IPS-NIHi7 (cell line): ENCODE results near the gene KRT86.
"Not testable (repeated sequence)": the region's sequence is repeated elsewhere in the genome, so short reads cannot be mapped to it uniquely, and the experiment has no call there.

ENCODE experiments used
- DNase-seq: peaks from one replicate; pipeline ENCODE4 v3.0.0; 2012; ENCODE audit warnings: mixed read lengths; ENCODE audit errors: extremely low spot score

The KRT86 gene

DNA sequence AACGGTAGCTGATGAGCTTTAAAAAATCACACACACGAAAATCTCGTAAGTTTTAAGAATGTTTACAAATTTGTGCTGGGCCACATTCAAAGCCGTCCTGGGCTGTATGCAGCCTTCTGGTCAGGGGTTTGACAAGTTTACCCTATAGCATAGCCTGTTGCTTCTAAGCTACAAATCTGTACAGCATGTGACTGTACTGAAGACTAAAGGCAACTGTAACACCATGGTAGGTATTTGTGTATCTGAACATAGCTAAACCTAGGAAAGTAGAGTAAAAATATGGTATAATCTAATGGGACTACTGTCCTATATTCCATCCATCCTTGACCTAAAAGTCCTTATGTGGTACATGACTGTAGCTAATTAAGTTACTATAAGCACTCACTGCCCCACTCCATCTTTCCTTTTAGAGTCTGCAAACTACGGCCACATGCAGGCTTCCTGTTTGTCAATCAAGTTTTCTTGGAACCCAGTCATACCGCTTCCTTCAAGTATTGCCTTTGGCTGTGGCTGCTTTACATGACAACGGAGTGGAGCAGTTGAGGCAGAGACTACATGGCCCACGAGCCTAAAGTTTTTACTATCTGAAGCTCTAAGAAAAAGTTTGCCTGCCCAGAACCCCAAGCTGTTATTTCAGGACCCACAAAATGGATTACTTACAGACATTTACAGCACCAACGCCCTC is 22.9 kb upstream of the KRT86 start:
- DNase-seq: no peak

DNA sequence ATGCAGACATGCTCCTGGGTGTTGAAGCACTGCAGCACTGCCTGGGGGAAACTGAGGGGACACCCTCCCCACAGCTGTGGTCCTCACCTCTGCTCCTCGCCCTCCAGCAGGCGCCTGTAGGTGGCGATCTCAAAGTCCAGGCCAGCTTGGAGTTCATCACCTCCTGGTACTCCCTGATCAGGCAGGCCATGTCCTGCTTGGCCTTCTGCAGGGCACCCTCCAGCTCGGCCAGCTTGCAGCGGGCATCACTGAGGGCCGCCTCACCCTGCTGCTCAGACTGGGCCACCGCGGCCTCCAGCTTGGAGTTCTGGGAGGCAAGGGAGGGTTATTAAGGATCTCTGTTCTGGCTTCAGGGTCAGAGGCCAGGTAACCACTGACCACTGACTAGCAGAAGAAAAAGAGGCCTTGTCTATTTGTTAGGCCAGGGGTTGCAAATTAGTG is 22.2 kb upstream of the KRT86 start:
- DNase-seq: not testable (repeated sequence)

DNA sequence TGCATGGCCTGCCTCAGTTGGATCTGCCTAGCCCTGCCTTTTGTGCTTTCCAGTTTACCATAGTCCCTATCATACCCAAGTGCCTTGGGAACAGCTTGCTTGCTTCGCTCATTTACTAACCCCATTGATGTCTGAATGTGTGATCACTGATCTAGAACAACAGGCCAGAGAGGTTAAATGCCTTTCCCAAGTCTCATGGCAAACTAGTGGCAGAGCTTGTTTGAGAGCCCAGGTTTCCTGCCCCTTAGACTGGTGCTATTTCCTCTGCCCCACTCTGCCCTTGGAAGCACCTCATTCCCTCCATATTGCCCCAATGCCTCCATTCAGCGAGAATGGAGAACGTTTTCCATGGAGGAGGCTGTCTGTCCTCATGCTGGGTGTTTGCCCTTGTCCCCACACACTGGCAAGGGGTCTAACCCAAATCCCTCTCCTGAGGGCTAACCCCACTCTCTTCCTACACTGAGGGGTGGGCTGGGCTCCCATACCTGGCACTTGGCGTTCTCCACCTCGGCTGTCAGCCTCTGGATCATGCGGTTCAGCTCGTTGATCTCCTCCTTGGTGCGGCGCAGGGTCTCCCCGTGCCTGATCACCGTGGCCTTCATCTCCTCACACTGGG is 21.6 kb upstream of the KRT86 start:
- no peak for DNase-seq

DNA sequence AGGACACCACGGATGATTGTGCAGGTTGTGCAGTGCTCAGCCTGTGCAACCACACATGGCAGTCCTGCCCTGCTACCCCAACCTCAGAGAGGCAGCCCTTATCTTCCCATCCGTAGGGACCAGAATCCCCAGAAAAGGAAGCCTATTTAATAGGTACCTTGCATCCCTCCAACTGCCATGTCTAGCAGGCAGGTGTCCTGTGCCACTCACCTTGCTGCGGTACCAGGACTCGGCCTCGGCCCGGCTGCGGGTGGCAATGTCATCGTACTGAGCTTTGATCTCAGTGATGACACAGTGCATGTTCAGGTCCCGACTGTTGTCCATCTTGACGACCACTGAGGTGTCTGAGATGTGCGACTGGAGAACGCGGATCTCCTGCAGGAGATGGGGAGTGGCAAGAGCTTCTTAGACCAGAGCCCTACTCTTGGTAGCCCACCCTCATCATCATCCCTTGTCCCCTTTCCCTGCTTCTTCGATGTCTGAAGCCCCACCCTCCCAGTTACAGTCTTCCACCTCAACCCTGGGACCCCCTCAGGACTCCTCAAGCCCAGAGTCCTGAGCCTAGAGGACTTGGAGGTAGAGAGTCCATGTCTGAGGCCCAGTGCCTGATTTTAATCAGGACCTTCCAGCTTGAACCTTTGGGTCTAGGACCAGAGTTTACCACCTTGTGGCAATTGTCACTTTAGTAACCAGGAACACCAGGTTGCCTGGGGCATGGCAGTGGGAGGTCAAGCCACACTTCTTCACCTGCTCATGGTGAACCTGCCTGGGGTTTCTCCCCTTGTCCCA is 20.9 kb upstream of the KRT86 start:
- no peak for DNase-seq

DNA sequence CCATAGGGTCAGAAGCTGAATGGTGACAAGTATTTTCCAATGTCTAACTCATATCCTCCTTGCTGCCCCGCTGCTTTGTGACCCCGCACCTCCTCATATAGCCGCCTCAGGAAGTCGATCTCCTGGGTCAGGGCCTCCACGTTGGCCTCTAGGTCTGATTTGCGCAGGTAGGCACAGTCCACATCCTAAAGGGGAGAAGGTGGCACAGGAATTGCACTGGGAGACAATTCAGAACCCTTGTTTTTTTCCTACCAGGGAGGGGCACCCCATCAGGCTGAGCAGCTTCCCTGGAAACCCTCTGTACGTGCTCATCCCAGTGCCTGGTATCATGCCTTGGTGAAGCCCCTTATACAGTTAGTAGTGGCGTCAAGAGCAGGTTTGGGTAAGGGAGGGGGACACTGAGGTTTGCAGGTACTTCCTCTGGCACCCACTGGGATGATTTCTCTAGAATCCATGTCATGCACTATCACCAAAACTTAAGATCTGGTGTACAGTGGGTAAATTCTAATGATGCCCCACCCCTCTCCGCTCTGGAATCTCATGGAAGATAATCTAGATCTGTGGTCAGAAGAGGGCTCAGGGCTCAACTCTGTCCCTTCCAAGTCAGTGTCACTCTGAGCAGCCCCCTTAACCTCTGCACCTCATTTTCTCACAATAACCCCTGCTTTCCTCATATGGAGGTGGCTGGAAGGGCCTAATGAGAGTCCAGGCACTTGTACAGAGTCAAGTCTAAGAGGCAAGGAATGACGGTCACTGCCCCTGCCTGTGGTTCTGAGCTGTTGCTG is 20.1 kb upstream of the KRT86 start:
- no peak for DNase-seq

DNA sequence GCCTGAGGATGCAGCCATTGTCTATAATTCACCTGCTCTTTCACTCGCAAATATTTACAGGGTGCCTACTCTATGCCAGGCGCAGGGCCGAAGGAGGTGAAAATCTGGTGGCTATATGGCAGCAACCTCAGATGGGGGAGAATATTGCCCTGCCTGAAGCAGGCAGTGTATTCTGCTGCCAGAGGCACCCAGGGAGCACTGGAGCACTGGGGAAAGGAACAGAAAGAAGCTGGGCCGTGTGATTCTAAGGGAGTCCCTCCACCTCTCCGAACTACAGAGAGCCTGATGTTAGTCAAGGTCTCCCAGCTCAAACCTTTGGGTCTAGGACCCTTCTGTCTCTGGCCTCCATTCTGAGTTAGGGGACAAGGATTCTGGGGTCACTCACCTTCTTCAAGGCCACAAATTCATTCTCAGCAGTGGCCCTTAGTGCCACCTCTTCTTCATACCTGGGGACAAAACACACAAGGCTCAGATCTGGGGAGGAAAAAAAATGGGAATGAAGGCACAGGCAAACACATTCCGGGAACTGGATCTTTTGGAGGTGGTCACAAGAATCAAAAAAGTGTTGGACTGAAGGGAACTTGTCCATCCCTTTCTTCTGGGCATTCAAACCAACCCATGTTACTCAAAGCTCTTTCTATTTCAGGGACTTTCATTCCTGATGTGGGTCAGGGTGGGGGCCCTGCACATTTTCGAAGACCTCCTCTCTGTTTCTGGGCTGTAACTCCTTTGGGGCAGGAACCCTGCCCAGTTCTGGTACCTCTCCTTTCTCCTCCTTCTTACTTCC is 19.3 kb upstream of the KRT86 start:
- no peak for DNase-seq

DNA sequence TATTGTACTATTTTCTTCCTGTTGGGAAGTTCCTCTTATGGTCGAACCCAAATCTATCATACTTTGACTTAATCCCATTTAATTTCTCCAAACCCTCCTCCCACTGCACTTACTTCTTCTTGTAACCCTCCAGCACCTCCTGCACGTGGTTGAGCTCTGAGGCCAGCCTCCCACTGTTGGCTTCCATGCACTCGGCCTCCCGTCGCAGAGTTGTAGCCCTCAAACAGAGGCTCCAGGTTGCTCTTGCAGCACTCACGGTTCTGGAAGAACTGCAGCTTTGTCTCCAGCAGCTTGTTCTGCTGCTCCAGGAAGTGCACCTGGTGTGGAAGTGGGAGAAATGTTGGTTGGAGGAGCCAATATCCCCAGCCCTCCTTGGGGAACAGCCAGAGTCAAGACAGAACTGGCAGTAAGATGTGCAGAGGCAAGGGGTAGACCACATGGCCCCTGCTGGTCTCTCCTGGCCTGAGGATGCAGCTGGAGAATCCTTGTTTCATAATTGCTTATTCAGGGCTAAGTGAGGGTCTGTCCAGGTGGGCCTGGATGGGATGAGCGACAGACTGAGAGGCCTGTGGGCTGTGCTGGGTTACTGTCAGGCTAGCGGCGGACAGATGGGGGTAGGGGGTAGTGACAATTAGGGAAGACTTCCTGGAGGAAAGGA is 18.4 kb upstream of the KRT86 start:
- DNase-seq: no peak

DNA sequence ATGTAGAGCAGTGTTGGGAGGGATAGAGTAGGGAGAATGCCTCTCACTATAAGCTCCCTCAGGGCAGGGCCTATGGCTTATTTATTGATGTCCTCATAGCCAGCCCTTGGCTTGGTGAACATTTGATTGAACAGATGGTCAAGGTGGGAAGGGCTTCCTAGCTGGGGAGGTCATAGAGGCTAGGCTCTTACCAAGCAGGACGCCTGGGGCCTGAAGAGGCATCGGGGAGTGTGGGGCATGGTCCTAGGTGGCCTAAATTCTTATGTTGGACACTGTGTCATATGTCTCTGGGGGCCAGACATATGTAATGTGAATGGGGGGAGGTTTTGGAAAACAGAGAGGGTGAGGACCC is 17.9 kb upstream of the KRT86 start:
- DNase-seq: no peak

DNA sequence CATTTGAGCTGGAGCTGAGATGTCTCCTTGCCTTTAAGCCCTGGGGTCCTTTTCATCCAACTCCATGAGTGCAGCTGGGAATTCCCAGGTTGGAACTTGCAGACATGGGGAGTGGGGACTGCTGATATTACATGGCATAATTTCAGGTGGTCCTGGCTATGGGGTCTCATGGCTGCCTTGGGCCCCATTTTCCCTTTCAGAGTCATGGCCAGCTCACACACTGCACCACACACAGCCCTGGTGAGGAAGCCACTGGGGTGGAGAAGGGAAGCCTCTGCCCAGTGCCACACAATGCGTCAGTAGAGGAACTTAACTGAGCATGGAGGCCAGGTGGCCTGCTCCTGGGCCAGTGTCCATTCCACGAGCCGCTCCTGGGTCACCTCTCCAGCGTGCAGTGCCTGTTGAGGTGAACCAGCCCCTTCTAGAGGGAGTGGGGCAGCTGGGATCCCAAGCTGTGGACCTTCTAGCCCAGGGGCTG is 17.3 kb upstream of the KRT86 start:
- no peak for DNase-seq

DNA sequence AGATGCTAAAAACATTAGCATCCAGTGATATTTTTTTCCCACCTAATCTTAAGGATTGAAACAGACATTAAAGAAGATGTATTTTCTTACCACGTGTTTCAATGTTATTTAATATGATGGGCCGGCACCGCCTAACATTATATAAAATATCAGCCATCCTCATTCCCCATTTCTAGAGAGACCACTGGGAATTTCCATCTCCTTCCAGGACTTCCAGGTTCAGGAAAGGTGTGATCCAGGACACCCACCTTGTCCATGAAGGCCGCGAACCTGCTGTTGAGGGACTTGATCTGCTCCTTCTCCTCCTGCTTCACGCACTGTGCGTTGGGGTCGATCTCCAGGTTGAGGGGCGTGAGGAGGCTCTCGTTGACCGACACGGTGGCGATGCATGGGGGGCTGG is 16.5 kb upstream of the KRT86 start:
- DNase-seq: not testable (repeated sequence)

DNA sequence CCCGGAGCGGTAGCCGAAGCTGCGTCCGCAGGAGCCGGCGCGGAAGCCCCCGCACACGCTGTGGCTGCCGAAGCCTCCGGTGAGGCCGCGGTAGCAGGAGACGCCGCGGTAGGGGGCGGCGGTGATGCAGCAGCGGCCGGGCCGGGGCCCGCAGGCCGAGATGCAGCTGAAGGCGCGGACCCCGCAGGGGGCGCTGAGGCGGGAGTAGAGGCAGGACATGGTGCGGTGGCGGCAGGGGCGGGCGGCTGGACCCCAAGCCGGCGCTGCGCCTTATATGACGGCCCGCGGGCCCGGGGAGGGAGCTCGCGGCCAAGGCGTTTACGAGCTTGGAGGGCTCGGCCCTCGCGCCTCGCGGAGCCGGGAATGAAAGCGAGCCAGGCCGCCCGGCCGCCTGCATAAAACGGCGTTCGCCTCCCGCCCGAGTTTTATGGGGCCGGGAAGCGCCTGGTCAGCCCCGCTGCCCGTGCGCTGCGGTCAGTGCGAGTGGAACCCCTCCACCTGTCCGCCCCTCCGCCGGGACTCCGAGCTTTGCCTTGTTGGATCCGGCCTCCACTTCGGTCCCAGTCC is 16.0 kb upstream of the KRT86 start:
- DNase-seq: peak; percentile 67

DNA sequence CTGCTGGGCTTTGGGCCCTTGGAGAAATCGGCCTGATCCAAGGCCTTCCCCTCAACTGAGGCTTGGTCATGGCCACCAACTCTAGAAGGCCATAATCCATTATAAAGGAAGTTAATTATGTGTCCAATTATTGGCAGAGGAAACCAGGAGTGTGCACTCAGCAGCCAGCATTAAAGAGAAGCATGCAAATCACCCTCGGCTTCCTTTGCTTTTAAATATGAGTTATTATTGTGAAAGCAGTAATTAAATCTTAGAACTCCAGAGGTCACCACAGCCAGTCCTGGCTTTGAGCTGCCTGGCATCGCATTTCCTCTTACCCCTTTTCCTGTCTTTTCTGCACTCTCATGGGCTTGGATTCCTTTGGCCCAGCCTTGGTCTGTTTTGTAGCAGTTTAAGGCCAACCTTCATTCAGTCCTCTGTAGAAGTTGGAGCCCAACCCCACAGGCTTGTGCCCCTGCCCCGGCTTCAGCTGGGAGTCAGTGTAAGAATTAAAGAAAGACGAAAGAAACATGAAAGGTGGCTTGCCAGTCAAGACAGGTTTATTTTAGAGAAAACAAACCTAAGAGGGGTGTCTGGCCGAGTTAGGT is 14.7 kb upstream of the KRT86 start:
- DNase-seq: no peak

DNA sequence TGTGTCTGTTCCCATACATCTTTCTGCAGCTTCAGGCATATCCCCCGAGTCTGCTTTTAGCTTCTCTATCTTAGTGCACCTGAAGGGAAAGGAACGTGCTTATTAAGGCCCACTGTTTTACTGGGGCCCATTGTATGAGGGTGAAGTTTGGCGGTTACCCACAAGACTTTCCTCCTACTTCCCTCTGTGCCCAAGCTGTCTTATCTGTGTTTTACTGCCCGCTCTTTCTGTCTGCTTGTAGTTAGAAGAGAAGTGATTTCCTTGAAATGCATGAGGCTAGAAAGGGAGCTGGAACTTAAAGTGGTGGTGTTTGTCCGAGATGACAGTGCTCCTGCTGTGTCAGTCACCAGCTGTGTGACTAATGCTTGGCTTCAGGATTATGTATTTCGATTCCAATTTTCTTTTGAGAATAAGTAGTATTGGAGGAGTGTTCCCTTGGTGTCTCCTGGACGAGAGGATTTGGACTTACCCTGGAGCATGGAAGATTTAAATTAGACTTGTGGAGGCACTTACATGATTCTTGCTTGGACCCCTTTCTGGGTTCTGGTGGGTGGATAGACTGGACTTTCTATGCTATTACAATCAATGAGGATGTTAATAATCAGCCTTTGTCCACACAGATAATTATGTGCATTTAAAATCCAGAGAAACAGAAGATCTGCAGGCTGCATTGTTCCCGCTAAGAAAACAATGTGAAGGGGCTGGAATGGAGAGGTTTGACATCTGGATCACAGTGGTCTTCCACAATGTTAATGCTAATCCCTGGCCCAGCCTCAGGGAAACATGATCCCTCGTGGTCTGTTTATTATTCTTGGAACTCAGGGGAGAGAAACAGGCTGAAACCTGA is 13.9 kb upstream of the KRT86 start:
- no peak for DNase-seq

DNA sequence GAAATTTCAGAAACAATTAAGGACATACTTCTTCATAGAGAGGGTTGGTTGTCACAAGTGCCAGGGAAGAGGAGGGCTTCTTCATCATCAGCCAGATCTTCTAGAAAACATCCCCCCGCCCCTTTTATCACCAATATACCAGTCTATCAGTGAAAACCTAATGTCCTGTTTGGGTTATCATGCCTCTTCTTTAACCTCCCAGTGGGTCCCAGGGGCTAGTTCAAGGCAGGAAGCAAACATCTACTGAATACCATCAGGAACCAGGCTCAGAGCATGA is 13.3 kb upstream of the KRT86 start:
- no peak for DNase-seq

DNA sequence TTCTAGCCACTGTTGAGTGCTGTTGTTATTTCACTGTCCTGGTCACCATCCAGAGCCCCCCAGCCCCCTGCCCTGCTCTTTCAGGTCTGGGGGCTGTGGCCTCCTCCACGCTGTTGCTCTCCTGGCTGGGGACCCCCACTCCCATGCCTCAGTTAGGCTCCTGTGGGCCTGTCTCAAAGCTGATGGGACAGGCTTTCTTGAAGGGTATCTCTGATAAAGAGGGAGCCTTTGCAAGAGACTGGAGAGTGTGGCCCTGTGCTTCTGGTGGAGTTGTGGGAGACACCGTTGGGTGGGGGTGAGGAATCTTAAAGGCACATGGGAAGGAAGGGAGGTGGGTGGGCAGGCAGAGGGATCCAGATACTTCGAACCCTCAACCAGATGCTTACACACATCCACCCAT is 12.2 kb upstream of the KRT86 start:
- no peak for DNase-seq

DNA sequence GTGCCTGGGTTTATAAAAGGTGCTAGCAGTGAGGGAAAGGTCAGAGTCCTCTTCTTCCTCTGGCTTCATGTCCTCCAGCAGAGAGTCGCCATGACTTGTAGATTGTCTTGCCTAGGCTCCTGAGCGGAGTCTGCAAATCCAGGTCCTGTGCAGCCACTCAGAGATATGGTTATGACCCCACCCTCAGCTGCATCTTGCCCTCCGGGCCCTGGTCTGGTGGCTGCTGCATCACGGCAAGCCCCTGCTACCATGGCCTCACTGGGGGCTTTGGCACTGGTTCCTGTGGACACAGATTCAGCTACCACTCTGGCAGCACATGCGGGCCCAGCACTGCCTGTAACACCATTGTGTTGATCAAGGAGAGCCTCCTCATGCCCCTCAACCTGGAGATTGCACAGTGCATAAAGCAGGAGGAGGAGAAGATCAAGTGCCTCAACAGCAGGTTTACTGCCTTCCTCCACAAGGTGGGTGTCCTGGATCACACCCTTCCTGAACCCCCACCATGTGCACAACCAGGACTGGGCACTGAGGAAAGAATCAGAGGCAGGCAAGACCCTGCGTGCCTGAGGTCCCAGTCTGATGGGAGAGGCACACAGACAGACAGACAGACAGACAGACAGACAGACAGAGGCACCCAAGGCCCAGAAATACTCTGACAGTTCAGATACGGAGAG is 10.5 kb upstream of the KRT86 start:
- DNase-seq: no peak

DNA sequence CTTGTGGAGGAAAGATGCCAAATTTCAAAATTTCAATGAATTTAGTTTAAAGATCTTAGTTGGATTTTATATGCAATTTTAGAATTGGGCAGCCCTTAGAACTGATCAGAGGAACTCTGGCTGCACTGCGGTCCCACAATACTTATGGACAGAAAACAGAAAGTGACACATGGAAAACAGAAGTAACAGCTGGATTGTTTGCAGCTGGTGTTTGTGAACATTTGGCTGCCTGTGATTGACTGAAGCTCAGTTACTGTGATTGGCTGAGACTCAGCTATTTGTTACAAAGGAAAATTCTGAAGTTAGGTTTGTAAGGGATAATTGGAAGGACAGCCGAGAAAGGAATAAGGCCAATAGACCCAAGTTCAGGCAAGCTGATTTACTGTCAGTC is 10.0 kb upstream of the KRT86 start:
- DNase-seq: no peak

DNA sequence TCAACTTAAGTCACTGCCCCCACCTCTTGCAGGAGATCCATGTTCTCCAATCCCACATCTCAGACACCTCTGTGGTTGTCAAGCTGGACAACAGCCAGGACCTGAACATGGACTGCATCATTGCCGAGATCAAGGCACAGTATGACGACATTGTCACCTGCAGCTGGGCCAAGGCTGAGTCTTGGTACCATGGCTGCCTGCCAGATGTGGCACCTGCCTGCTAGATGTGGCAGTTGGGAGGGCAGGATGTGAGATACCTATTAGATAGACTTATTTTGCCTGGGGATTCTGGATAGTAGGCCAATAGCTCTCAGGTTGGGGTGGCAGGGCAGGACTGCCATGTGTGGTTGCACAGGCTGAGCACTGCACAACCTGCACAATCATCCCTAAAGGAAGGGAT is 7.9 kb upstream of the KRT86 start:
- no peak for DNase-seq

DNA sequence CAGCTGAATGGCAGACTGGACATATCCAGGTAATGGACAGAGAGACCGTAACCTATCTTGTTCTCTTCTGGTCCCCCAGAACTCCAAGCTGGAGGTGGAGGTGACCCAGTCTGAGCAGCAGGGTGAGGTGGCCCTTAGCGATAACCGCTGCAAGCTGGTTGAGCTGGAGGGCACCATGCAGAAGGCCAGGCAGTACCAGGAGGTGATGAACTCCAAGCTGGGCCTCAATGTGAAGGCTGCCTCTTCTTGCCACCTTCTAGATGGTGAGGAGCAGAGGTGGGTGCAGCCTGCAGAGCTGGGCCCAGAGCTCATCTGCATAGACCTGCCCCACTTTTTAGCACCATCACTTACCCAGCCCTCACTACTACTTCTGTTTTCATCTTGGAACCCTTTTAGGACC is 7.2 kb upstream of the KRT86 start:
- no peak for DNase-seq
